Hepatic stellate cell (primary cell): ENCODE results near the gene SLC34A3.
A peak's percentile ranks its signal among the peaks of the same experiment; 100 is the strongest.

ENCODE experiments used
- DNase-seq: peaks from one replicate; pipeline ENCODE4 v3.0.0; 2011; ENCODE audit warnings: low spot score

The SLC34A3 gene

GRCh38 chr9:137217276-137218211 is 13.2 kb upstream of the SLC34A3 start:
- peak; percentile 83 for DNase-seq

- no peak for DNase-seq
Measured at GRCh38 chr9:137218212-137218753, 12.4 kb upstream of the SLC34A3 start.

- DNase-seq: peak; percentile 61
Measured at GRCh38 chr9:137218754-137219271, 11.9 kb upstream of the SLC34A3 start.

GRCh38 chr9:137219757-137220316 is 10.9 kb upstream of the SLC34A3 start:
- DNase-seq: no peak

- DNase-seq: no peak
Measured at GRCh38 chr9:137220317-137221094, 10.2 kb upstream of the SLC34A3 start.

- no peak for DNase-seq
Measured at GRCh38 chr9:137221095-137221505, 9.6 kb upstream of the SLC34A3 start.

- DNase-seq: no peak
Measured at GRCh38 chr9:137221506-137222111, 9.1 kb upstream of the SLC34A3 start.

- DNase-seq: no peak
Measured at GRCh38 chr9:137222190-137223077, 8.3 kb upstream of the SLC34A3 start, which contains the start of gene RNF208. Gene RNF208, minus strand, starts transcription at chr9:137222240. Its CDS starts 1,028 bp downstream, at chr9:137221212.

- DNase-seq: peak; percentile 99
Measured at GRCh38 chr9:137223078-137223970, 7.4 kb upstream of the SLC34A3 start.

- no peak for DNase-seq
Measured at GRCh38 chr9:137224830-137225694, 5.6 kb upstream of the SLC34A3 start, which contains the start of gene CYSRT1. Gene CYSRT1, plus strand, starts transcription at chr9:137225174. Its CDS starts 448 bp downstream, at chr9:137225622.

GRCh38 chr9:137225699-137226331 is 4.9 kb upstream of the SLC34A3 start:
- DNase-seq: no peak

- no peak for DNase-seq
Measured at GRCh38 chr9:137226338-137227053, 4.2 kb upstream of the SLC34A3 start.

- peak; percentile 86 for DNase-seq
Measured at GRCh38 chr9:137227054-137227852, 3.4 kb upstream of the SLC34A3 start, which contains the start of gene RNF224. Gene RNF224, plus strand, starts transcription at chr9:137227502. Its CDS starts 834 bp downstream, at chr9:137228336.

GRCh38 chr9:137227853-137228505 is 2.7 kb upstream of the SLC34A3 start:
- DNase-seq: no peak

- no peak for DNase-seq
Measured at GRCh38 chr9:137228506-137228967, 2.2 kb upstream of the SLC34A3 start.
